Stimulated activated naive CD8-positive, alpha-beta T cell treated with anti-CD3 and anti-CD28 coated beads, Interleukin-15, Interleukin-2, amounts not matched to agents 100 U/mL and 50 U/mL, for 24 hours (primary cell): ENCODE measurements around the gene KCNN3.
A peak's percentile ranks its signal among the peaks of the same experiment; 100 is the strongest.

Experiments
- ATAC-seq: fragments of 150-1000 bp; cut with Tn5 transposase; one replicate; pipeline ENCODE4 v1.10.0; 2021
- DNase-seq: peaks from one replicate; pipeline ENCODE4 v3.0.0; 2021

KCNN3 gene

GRCh38 chr1:154726896-154727753, 143.0 kb downstream of the KCNN3 start:
- ATAC-seq (no peak), DNase-seq (no peak)

GRCh38 chr1:154726443-154726842, 143.6 kb downstream of the KCNN3 start:
- ATAC-seq (peak; percentile 67), DNase-seq (no peak)

- ATAC-seq (no peak), DNase-seq (no peak)
Observed at GRCh38 chr1:154725865-154726264, 144.2 kb downstream of the KCNN3 start.

GRCh38 chr1:154720328-154721297, 149.5 kb downstream of the KCNN3 start:
- DNase-seq (no peak), ATAC-seq (no peak)

DNA sequence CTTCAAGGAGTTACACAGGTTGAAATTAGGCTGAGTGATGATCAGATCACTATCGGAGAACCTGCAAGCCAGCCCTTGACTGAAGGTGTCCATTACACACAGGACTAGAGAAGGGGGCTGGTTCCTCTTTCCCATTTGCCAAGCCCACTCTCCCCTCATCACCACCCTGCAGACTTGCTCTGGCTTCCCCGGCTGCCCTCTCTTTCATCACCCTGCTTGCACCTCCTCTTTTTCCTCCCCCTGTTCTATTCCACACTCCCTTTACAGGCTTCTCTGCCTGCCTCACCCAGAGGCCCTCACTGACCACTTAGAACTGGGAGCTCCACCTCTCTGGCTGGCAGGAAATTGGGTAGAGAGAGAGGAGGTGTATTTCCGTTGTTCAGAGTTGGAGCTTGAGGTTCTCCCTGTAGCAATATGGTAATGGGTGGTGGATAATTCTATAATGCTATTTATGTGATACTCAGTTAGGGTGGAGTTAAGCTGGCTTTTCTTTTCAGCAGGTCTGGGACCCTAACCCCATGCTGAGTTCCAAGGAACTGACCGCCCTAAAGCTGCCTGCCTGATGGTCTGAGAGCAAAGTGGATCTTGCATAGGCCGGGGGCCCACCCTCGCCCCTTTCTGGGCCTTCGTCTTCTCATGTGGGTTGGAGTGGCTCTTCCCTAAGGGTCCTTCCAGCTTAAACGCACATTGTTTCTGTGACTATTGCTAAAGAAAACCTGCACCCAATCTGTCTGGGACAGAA, 150.3 kb downstream of the KCNN3 start:
- ATAC-seq = no peak
- DNase-seq = no peak

DNA sequence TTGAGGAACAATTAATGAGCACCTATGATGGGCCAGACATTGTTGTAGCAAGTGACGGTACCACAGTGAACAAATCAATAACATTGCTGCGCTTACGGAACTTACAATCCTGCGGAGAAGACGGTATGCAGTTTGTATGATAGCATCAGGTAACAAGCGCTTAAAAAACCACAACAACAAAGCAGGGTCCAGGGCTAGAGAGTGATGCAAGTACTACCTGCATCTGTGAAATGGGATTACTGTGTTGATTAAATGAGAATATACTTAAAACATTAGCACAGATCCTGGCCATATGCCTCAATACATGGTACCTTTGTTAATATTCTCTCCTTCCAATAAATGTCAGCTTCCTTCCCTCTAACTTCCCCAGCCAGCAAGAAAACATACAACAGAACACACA, 151.5 kb downstream of the KCNN3 start:
- ATAC-seq = no peak
- no peak for DNase-seq

- DNase-seq = no peak
- no peak for ATAC-seq
Observed at GRCh38 chr1:154717528-154717924, 152.6 kb downstream of the KCNN3 start.

GRCh38 chr1:154716614-154717527, 153.2 kb downstream of the KCNN3 start:
- DNase-seq (no peak), ATAC-seq (no peak)

DNA sequence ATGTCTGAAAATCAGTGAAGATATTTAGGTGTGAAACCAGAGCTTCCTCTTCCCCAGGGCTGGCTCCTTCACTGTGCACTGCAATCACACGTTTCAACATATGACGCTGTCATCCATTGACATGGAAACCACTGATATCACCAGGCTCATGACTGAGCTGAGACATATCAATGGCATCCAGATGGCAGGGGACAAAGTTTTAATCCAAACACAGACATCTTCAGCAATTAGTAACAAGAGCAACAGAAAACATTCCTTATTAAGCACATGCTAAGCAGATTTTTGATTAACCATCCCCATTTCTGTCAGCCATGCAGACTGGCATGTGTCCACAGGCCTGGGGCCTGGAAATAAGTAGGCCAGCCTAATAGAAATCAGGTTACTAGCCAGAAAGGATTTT, 154.1 kb downstream of the KCNN3 start:
- DNase-seq (no peak), ATAC-seq (no peak)

DNA sequence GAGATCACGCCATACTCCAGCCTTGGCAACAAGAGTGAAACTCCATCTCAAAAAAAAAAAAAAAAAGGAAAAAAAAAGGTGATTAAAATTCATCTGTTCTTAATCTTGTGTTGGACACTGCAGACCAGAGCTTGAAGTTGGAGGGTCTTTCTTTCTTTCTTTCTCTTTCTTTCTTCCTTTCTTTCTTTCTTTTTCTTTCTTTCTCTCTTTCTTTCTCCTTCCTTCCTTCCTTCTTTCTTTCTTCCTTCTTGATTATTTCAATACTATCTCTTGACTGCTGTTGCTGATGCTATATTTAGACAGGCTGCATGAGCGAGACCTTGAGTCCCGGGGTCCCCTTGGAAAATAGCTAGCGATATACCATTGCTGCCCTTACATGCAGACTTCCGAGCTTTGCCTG, 154.7 kb downstream of the KCNN3 start:
- no peak for ATAC-seq
- no peak for DNase-seq

DNA sequence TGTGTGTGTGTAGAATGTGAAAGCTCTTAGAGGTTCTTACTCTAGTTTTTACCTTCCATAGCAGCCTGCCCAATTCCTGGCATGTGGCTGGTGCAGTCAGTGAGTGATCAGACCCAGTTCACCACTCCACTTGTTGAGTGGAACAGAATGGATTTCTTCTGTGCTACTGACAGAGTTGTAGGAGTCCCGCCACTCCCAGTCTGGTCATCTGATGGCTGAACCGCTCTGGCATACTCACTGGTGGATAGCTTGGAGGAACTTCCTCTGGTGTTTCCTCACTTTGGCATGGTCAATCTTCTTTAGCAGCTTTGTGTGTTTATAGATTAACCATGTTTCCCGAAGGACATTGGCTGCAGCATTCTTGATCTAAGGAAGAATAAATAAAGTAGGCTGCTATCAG, 155.4 kb downstream of the KCNN3 start:
- ATAC-seq (no peak), DNase-seq (no peak)

DNA sequence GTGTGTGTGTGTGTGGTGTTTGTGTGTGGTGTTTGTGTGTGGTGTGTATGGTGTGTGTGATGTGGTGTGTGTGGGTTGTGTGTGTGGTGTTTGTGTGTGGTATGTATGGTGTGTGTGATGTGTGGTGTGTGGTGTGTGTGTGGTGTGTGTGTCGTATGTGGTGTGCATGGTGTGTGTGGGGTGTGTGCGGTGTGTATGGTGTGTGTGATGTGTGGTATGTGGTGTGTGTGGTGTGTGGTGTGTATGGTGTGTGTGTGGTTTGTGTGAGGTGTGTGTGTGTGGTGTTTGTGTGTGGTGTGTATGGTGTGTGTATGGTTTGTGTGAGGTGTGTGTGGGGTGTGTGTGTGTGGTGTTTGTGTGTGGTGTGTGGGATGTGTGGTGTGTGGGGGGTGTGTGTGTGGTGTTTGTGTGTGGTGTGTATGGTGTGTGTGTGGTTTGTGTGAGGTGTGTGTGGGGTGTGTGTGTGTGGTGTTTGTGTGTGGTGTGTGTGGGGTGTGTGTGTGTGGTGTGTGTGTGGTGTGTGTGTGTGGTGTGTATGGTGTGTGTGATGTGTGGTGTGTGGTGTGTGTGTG, 155.9 kb downstream of the KCNN3 start:
- ATAC-seq (no peak), DNase-seq (no peak)

GRCh38 chr1:154713005-154713404, 157.1 kb downstream of the KCNN3 start:
- ATAC-seq = no peak
- no peak for DNase-seq

- ATAC-seq (no peak), DNase-seq (no peak)
Observed at GRCh38 chr1:154712166-154712810, 157.8 kb downstream of the KCNN3 start.

GRCh38 chr1:154711416-154711815, 158.7 kb downstream of the KCNN3 start:
- ATAC-seq (no peak), DNase-seq (no peak)

DNA sequence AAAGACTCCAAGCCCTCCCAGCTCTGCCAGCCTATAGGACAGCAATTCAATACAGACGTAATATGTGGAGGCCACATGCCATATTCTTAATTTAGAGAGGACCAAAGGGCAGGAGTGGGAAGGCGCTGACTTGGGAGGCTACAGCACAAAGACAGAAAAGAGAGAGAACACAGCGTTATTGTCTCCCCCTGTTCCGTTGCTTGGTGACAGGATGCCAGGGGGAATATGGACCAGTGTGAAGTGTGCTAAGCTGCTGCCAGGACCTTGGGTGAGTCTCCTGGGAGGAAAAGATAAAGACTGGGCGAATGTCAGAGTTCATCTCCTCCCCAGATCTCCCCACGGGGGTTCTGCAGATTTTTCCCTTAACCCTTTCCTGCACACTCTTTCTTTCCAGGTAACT, 160.0 kb downstream of the KCNN3 start:
- ATAC-seq = no peak
- DNase-seq = no peak

DNA sequence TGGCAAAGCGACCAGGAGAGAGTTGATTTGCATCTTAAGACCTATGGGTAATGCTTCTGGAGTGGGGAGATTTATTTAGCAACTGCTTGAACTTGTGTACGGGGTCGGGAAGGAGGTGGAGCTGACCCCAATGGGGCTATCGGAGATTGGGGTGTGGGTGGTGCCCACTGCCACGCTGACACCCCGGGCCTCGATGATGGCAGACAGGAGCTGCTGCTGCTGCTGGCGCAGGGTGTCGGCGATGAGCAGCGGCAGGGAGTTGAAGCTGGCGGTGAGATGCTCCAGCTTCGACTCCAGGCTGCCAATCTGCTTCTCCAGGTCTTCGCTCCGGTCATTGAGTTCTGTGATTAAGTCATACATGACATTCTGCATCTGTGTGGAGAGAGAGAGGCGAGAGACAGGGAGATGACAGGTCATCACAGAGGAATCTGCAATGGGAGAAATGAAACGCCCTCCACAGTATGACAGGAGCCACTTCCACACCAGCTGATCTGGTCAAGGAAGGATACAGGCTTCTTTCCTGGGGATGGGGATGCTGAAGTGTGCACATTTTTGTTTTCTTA, 162.1 kb downstream of the KCNN3 start:
- no peak for DNase-seq
- no peak for ATAC-seq

GRCh38 chr1:154706851-154707250, 163.2 kb downstream of the KCNN3 start:
- ATAC-seq (no peak), DNase-seq (no peak)

- DNase-seq (no peak), ATAC-seq (peak; percentile 32)
Observed at GRCh38 chr1:154705544-154705943, 164.5 kb downstream of the KCNN3 start.

GRCh38 chr1:154703170-154703569, 166.9 kb downstream of the KCNN3 start:
- no peak for DNase-seq
- no peak for ATAC-seq
